HG03060 (cell line): ENCODE measurements around the gene CNRIP1.
A peak's percentile ranks its signal among the peaks of the same experiment; 100 is the strongest.
"Not testable (repeated sequence)": the region's sequence is repeated elsewhere in the genome, so short reads cannot be mapped to it uniquely, and the experiment has no call there.

Experiments
- ATAC-seq: cut with Tn5 transposase; IDR thresholded peaks from one replicate; pipeline ENCODE4 v1.9.1; 2021; ENCODE audit warnings: low read depth, moderate number of reproducible peaks; ENCODE audit not compliant: unreplicated experiment

The CNRIP1 gene

DNA sequence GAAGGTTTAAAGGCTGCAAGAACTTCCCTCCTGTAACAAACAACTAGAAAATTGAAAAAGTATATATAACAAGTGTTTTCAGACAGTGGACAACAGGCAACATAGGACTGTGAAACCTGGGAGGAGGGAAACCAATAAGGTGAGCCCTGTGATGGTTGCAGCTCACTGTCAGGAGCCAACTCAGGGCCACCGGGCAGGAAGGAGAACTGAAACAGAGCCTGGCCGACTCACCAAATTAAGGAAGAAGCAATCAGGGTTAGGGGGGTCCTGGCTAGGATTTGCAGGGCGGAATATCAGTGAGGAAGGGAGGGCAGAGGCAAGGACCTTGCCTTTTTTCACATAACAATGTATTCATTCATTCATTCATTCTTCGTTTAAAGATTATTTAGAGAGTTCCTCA lies 21.8 kb upstream of the CNRIP1 start:
- ATAC-seq: no peak

DNA sequence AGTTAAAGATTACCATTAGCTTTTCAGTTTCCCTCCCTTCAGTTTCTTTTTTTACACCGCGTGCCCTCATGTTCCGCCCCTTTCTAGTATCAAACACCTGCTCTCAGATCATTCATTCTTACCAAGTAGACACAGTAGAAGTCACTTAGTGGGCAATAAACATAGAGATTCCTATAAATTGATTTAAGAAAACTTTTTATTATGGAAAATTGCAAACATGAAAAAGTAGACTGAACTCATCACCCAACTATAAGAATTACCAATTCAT lies 21.2 kb upstream of the CNRIP1 start:
- no peak for ATAC-seq

DNA sequence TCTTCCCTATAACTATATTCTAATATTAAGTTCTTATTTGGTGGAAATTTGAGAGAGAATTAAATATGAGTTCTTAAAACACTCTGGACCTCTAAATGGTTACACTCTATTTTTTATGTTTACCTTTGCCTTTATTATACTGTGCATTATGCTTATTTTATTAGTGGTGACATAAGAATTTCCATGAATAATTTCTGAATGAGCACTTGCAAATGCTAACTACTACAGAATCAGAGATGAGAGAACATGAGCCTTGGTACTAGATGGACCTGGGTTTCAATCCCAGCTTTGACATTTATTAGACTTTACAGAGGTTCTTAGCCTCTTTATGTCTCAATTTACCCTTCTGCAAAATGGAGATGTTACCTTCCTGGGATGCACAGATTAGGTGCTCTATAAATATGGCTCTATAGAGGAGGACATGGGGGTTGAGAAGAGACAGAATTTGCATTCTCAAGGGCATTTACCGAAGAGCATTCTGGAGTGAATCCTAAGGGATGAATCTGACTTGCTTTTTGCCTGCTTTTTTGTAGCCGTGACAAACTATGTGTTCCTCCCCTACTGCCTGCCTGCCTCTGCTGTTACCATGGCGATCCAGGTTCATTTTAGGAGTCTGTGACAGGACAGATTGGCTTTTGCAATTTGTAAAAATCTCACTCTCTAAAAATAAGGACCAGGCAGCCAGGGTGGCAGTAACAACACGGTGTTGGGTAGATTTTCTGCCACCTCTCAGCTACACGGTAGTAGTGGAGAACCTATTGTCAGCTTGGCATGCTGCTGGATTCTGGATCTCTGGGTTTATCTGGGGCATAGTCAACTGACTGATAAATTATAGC lies 20.7 kb upstream of the CNRIP1 start:
- ATAC-seq: no peak

DNA sequence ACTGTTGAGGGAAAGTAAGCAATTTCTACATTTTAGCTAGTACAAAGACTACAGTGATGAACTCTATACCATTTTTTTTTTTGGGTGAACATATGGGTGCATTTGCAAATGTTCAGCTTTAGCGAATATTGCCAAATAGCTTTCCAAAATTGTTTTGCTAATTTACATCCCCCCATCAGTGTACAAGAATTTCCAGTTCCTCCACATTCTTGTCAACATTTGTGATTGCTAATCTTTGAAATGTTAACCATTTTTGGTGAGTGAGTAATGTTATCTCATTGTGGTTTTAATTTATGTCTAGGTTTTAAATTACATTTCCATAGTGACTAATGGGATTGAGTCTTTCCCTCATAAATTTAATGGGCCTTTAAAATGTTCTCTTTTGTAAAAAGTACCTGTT lies 16.4 kb upstream of the CNRIP1 start:
- no peak for ATAC-seq

DNA sequence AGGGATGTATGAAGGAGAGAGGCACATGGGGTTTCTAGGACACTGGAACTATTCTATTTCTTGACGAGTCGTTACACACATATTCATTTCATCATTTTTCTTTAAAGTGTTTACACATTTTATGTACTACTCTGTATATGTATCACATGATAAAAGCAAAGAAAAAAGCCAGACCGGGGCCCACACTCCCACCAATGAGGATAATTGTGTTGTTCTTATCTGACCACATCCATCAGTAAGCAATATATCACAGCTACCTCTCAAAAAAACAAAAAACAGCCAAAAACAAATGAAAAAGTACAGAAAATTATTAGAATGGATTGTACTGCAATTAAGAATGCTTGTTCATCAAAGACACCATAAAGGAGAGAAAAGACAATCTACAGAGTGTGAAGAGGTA lies 14.2 kb upstream of the CNRIP1 start:
- no peak for ATAC-seq

DNA sequence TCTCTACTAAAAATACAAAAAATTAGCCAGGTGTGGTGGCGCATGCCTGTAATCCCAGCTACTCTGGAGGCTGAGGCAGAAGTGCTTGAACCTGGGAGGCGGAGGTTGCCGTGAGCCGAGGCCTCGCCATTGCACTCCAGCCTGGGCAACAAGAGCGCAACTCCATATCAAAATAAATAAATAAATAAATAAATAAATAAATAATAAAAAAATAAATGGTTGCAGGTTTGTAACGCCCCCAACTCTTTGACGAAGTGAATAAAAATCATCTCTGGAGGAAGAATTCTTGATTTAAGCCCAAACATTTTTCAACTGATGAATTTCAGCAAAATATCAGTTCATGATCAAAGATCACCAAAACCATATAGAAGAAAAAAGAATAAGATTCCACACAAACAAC lies 13.3 kb upstream of the CNRIP1 start:
- ATAC-seq: no peak

DNA sequence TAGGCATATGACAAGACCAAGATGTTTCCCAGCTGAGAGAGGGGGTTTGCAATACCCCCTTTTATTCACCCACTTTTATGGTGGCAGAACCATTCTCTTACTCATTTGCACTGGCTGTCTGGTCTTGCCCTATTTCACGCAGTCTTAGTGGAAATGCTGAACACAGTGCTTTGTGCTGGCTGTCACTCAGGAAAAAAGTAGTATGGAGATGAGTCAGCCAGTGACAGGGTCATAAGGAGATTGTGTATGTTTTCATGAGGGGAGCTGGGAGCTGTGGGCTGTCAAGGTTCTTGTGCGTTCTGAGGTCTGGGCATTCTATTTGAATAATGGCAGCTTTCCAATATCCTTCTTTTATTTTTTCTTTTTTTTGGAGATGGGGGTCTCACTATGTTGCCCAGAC lies 10.9 kb upstream of the CNRIP1 start:
- no peak for ATAC-seq

DNA sequence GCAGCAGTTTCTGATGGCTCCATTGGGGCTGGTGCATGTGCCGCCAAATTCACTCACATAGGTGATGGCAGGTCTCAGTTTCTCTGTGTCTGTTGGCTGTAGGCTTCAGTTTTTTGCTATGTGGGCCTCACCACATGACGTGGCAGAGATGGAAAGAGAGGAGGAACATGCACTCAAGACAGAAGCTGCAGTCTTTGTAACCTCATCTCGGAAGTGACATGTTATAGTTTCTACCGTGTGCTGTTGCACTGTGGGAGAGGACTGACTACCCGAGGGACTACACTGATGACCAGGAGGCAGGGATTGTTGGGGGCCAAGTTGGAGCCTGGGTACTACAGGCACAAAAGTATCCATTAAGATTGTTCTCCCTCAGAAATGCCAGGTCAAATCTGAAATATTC lies 9.2 kb upstream of the CNRIP1 start:
- ATAC-seq: no peak

DNA sequence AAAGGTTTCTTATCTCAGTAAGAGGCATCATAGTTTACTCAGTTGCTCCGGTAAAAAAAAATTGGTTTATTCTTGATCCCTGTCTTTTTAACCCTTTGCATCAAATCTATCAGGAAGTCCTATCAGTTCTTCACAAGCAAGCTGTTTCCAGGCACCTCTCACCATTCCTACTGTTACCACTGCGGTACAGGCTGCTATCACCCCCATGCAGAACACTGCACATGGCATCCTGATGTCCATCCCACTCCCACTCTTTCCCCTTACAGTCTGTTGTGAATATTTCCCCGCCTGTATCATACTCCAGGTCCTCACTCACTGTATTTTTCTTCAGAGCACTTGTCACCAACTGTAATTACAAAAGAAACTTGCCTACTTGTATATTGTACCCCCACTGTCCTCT lies 5.3 kb upstream of the CNRIP1 start:
- ATAC-seq: no peak

DNA sequence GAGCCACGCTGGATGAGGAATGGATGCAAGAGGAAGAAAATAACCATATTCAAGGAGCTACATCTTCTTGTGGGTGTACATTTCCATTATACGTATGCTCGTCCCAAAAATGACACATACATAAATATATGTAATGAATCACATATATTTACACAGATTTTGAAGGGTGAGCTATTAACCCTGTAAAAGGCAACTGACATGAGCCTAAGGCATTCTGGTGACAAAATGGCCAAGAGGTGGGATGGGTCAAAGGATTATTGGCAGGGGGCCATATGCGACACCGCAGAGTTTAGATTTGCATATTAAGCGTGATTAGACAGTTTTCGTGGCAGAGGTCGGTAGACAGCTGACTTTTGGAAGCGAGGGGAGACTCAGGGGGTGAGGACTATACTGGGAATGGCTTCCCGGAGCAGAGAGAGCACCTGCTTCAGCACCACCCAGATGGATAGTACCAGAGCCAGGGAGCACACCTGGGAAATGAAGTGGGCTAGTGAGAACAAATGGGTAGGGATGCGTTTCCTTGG lies 431 bp upstream of the CNRIP1 start:
- ATAC-seq: no peak

DNA sequence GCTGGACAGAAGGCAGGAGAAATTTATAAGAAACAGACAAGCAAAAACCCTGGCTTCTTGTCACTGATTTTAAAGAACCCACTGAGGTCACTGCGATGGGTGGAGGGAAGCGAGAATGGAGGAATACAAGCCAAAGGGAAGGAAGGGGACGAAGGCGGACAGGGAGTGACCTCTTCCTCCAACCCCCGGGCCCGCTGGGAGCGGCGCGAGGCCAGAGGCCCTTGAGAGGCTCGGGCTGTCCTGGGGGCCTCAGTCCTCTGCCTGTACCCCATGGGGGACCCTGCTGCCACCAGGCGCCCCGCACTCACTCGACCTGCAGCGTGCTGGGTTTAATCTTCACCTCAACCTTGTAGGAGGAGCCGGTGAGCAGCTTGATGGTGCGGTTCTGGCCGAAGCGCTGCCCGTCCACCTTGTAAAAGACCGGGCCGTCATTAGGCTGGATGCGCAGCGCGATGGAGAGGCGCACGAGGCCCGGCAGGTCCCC lies 793 bp downstream of the CNRIP1 start:
- no peak for ATAC-seq

DNA sequence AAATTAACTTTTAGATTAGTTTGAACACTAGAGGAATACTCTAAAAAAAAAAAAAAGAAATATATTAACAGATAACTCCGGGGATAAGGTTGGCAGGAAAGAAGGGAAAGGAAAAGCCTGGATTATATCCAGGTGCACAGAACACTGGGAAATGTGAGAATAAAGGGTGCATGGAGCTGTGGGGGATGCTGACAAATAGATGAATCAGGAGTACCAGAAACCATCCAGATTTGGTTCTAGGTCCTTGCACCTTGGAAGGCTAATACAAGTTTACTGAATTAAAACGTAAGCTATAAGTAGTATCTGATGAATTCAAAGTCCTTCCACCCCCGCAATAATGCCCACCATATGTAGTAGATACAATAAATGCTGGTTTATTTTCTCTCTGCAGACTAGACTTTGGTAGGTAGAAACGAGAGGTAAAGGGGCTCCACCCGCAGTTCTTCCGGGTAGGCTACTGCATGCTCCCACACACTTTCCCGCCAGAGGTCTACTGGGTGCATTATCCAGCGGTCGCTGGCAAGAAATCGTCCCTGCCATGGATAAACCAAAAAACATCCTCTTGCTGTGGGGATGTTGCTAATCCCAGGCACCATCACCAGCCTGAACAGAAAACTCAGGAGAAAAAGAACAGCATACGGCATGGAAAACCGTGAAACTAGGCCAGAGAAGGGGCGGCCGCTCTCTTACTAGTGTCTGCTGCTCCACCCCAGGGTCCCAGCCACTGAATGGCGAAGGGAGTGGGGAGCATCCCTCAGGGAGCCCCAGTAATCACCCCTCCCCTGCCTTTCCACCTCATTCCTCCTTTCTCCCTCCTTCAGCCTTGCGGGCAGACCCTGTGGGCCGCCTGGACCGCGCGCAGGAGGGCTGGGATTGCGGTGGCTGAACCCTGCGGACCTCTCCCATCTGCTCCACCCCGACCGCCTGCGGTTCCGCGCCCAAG lies 1.5 kb downstream of the CNRIP1 start:
- ATAC-seq: no peak

DNA sequence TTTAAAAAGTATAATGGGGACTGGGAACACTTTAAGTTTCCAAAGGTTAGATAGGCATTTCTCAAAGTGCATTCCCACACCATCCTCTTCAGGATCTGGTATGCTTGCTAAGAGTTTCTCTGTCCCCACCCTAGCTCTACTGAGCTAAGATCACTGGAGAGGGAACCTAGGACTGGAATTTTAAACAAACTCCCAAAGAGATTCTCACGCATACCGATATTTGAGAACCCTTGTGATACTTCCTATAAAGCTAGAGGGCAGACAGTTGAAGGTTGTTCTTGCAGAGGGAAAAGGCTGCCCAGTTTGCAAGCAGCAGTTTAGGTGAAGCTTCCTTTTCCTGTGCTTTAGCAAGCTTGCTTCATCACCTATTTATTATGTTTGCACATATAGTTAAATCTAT lies 3.6 kb downstream of the CNRIP1 start:
- no peak for ATAC-seq

DNA sequence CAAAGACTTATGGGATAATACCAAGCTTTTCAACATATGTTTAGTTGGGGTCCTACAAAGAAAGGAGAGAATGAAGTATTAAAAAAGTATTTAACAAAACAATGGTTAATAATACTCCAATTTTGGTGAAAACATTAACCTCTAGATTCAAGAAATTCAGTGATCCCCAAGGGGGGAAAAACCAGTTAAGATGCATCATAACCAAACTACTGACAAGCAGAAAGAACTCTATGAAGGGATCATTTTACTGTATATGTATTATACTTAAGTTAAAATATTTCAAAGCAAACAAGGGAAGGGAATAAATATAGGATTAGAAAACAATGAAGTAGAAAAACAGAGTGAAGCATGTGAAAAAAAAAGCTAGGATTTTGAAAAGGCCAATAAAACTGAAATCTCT lies 8.7 kb downstream of the CNRIP1 start:
- no peak for ATAC-seq

DNA sequence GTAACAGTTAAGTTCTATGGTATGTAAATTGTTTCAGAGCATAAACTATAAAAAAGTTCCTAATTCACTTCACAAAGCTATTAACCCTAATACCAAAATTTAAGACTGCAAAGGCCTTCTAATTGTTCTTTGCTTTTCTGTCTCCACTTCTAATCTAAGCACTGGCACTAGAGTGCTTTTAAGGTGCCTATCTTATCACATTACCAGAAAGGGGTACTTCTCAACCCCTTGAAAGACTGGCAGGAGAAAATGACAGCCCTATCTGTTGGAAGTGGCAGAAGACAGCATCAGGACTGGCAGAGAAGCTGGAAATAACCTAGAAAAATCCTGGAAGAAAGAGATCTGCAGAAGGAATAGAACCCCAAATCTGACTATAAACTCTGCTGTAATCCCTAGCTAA lies 10.3 kb downstream of the CNRIP1 start:
- no peak for ATAC-seq

DNA sequence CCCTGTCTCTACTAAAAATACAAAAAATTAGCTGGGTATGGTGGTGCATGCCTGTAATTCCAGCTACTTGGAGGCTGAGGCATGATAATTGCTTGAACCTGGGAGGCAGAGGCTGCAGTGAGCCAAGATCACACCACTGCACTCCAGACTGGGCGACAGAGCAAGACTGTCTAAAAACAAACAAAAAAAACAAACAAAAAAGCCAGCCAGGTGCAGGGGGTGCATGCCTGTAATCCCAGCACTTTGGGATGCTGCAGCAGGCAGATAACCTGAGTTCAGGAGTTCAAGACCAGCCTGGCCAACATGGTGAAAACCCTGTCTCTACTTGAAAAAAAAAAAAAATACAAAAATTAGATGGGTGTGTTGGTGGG lies 15.9 kb downstream of the CNRIP1 start:
- ATAC-seq: not testable (repeated sequence)

DNA sequence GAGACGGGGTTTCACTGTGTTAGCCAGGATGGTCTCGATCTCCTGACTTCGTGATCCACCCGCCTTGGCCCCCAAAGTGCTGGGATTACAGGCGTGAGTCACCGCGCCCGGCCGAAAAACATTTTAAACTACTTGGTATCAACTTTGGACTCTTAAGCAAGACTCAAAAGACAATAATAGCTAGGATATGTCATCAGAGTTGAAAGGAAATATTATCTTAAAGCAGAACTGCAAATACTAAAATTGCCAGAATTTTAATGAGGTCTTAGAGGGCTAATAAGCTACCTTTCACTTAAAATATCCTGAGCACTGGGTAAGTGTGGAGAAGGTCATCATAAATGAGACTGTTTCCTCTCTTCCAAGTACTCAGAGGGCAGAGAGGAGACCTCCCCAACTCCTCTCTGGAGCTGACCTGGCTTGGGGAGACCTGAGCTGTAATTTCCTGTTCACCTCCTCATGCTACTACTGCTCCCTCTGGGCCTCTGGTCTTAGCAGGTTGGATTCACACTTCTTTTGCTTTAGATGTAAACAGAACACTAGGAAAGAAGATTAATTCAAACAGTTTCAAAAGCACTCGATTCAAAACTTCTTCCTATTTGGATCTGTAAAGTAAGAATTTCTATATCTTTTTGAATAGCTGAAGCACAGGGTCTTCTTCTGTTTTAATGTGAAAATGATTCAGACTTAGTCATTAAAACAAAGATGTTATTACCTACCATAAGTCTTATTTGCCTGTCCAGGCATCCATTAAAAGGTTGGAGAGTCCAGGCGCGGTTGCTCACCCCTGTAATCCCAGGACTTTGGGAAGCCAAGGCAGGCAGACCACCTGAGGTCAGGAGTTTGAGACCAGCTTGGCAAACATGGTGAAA lies 16.5 kb downstream of the CNRIP1 start:
- ATAC-seq: no peak

DNA sequence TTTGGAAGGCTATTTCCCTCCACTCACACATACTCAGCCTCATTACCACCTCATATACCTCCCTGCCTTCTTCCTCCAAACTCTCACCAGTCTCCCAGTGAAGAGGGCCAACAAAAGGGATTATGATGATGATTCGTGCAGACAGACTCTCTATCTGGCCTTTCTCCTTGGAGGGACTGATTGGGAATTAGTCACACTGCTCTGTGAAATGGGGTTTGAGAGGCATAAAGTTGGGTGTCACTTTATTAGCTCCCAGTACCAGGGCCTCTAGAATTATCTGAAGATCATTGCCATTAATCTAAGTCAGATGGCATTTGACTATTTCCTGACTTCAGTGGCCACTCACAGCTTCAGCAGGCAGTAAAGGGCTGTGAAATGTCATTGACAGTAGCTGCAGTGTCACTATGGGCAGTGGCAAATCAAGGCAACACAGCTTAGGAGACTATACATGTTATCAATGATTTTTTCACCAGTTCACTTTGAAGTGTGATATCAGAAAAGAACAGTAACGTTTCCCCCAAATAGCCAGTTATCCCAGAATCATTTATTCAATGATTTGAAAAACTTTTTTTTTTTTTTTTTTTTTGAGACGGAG lies 17.4 kb downstream of the CNRIP1 start:
- ATAC-seq: no peak

DNA sequence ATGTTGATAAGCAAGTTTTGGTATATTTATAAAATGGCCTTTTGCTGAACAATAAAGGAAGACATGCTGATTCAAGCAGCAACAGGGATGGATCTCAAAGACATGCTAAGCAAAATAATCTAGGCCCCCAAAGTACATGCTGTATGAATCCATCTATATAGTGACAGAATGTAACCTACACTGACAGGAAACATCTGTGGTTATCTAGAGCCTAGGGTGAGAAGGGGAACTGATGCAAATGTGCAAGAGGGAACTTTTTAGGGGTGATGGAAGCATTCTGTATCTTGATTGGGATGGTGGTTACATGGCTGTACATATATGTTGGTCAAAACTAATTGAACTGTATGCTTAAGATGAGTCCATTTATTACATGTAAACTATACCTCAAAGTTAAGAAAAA lies 24.2 kb downstream of the CNRIP1 start:
- peak; percentile 53 for ATAC-seq

DNA sequence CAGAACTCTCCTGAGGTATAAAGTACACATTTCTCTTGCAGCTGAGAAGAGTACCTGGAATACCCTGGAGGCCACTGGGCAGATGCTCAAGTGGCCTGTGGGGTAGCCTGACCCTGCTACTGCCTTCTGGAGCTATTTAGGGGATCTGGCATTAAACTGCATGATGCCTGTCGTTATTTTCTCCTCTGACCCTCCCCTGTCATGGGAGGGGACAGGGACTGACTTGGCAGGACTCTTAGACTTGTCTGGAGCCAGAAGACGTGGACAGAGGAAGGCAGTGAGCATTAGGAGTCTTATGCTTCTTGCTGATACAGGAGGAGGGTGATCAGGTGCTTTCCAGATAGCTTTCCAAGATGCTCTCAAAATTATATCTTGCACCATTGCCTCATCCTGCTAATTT lies 24.8 kb downstream of the CNRIP1 start:
- ATAC-seq: no peak
